SK-N-SH treated with all-trans-retinoic acid at 6 μM for 48 hours (cell line): ENCODE data around the gene ATG10.
"Not testable (repeated sequence)": the region's sequence is repeated elsewhere in the genome, so short reads cannot be mapped to it uniquely, and the experiment has no call there.

Experiments used
- ATAC-seq: fragments of 200-7000 bp; cut with Tn5 transposase; 3 replicates; pipeline ENCODE4 v1.9.1; 2020; ENCODE audit warnings: mild to moderate bottlenecking, moderate library complexity
- ARNTL ChIP-seq: fragments of 450-650 bp; formaldehyde crosslinking; IDR thresholded peaks from 2 replicates; pipeline ENCODE4 v1.5.0; 2020; ENCODE audit warnings: low read depth, mild to moderate bottlenecking, moderate library complexity, borderline replicate concordance
- BACH2 ChIP-seq: fragments of 250-450 bp; sonication (Bioruptor Pico); IDR thresholded peaks from 2 replicates; pipeline ENCODE4 v1.9.0; 2021; ENCODE audit warnings: mild to moderate bottlenecking, borderline replicate concordance
- CSDC2 ChIP-seq: fragments of 250-450 bp; sonication (Bioruptor Pico); IDR thresholded peaks from 2 replicates; pipeline ENCODE4 v1.5.0; 2020; ENCODE audit warnings: mild to moderate bottlenecking, moderate library complexity
- CSRNP3 ChIP-seq: fragments of 250-450 bp; sonication (Bioruptor Pico); IDR thresholded peaks from 2 replicates; pipeline ENCODE4 v1.5.1; 2021; ENCODE audit warnings: mild to moderate bottlenecking, moderate library complexity
- ESRRG ChIP-seq: fragments of 250-450 bp; sonication (Bioruptor Pico); IDR thresholded peaks from 2 replicates; pipeline ENCODE4 v1.6.1; 2021; ENCODE audit warnings: mild to moderate bottlenecking
- GLIS3 ChIP-seq: fragments of 250-450 bp; sonication (Bioruptor Pico); IDR thresholded peaks from 2 replicates; pipeline ENCODE4 v1.5.0; 2020; ENCODE audit warnings: mild to moderate bottlenecking, moderate library complexity
- ISL1 ChIP-seq: fragments of 250-450 bp; sonication (Bioruptor Pico); IDR thresholded peaks from 2 replicates; pipeline ENCODE4 v2.1.2; 2022; ENCODE audit warnings: mild to moderate bottlenecking, moderate library complexity
- OSR1 ChIP-seq: fragments of 250-450 bp; sonication (Bioruptor Pico); IDR thresholded peaks from 2 replicates; pipeline ENCODE4 v1.8.0; 2022; ENCODE audit warnings: moderate library complexity, mild to moderate bottlenecking, inconsistent platforms
- PATZ1 ChIP-seq: fragments of 250-450 bp; sonication (Bioruptor Pico); IDR thresholded peaks from 2 replicates; pipeline ENCODE4 v1.8.0; 2020; ENCODE audit warnings: mild to moderate bottlenecking, moderate library complexity, borderline replicate concordance
- SNAI2 ChIP-seq: fragments of 250-450 bp; sonication (Bioruptor Pico); IDR thresholded peaks from 2 replicates; pipeline ENCODE4 v1.5.0; 2020; ENCODE audit warnings: mild to moderate bottlenecking, moderate library complexity
- TCF4 ChIP-seq: fragments of 250-450 bp; sonication (Bioruptor Pico); IDR thresholded peaks from 2 replicates; pipeline ENCODE4 v1.8.0; 2021; ENCODE audit warnings: mild to moderate bottlenecking, moderate library complexity, borderline replicate concordance
- TOX ChIP-seq: fragments of 250-450 bp; sonication (Bioruptor Pico); IDR thresholded peaks from 2 replicates; pipeline ENCODE4 v1.8.0; 2021; ENCODE audit warnings: mild to moderate bottlenecking, moderate library complexity, borderline replicate concordance
- ZC3H10 ChIP-seq: fragments of 250-450 bp; sonication (Bioruptor Pico); IDR thresholded peaks from 2 replicates; pipeline ENCODE4 v1.5.1; 2021; ENCODE audit warnings: mild to moderate bottlenecking, moderate library complexity
- ZFP3 ChIP-seq: fragments of 250-450 bp; sonication (Bioruptor Pico); IDR thresholded peaks from 2 replicates; pipeline ENCODE4 v1.5.0; 2020; ENCODE audit warnings: mild to moderate bottlenecking, moderate library complexity
- ZFP30 ChIP-seq: fragments of 450-650 bp; formaldehyde crosslinking; IDR thresholded peaks from 2 replicates; pipeline ENCODE4 v1.5.0; 2022; ENCODE audit warnings: mild to moderate bottlenecking, moderate library complexity
- ZNF565 ChIP-seq: fragments of 450-650 bp; formaldehyde crosslinking; conservative IDR thresholded peaks from 2 replicates; pipeline ENCODE4 v1.5.0; 2020; ENCODE audit warnings: low read depth, mild to moderate bottlenecking, moderate library complexity
- ZNF70 ChIP-seq: fragments of 450-650 bp; formaldehyde crosslinking; IDR thresholded peaks from 2 replicates; pipeline ENCODE4 v1.5.0; 2020; ENCODE audit warnings: mild to moderate bottlenecking, moderate library complexity
- ZNF8 ChIP-seq: fragments of 450-650 bp; formaldehyde crosslinking; IDR thresholded peaks from 2 replicates; pipeline ENCODE4 v1.5.0; 2020; ENCODE audit warnings: mild to moderate bottlenecking, moderate library complexity
- TF ChIP-seq, protein P1 (sequence below): fragments of 250-450 bp; sonication (Bioruptor Pico); IDR thresholded peaks from 2 replicates; pipeline ENCODE4 v1.8.0; 2021; ENCODE audit warnings: low read depth, mild to moderate bottlenecking, moderate library complexity, borderline replicate concordance
- TF ChIP-seq, protein P2 (sequence below): fragments of 250-450 bp; sonication (Bioruptor Pico); IDR thresholded peaks from 2 replicates; pipeline ENCODE4 v1.5.1; 2020; ENCODE audit warnings: low read depth, mild to moderate bottlenecking, moderate library complexity

ATG10 gene

GRCh38 chr5:81948349-81948748 lies 23.5 kb upstream of the ATG10 start:
- ATAC-seq: no peak

GRCh38 chr5:81949462-81949861 lies 22.4 kb upstream of the ATG10 start:
- TF ChIP-seq ZNF70 (CRISPR knock-in tag) (no peak), TCF4 (CRISPR knock-in tag) (no peak)
- ATAC-seq: no peak

More at GRCh38 chr5:81948349-81948748, 23.5 kb upstream of the ATG10 start:
- TF ChIP-seq PATZ1 (no peak), ZNF8 (CRISPR knock-in tag) (no peak), ZFP3 (CRISPR knock-in tag) (no peak), ZNF70 (CRISPR knock-in tag) (no peak), ZC3H10 (CRISPR knock-in tag) (no peak), SNAI2 (CRISPR knock-in tag) (no peak), TCF4 (CRISPR knock-in tag) (no peak), ZNF565 (CRISPR knock-in tag) (no peak), TOX (CRISPR knock-in tag) (no peak), CSRNP3 (no peak), BACH2 (CRISPR knock-in tag) (no peak)
- TF ChIP-seq, protein P1, sequence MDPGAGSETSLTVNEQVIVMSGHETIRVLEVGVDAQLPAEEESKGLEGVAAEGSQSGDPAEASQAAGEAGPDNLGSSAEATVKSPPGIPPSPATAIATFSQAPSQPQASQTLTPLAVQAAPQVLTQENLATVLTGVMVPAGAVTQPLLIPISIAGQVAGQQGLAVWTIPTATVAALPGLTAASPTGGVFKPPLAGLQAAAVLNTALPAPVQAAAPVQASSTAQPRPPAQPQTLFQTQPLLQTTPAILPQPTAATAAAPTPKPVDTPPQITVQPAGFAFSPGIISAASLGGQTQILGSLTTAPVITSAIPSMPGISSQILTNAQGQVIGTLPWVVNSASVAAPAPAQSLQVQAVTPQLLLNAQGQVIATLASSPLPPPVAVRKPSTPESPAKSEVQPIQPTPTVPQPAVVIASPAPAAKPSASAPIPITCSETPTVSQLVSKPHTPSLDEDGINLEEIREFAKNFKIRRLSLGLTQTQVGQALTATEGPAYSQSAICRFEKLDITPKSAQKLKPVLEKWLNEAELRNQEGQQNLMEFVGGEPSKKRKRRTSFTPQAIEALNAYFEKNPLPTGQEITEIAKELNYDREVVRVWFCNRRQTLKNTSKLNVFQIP (CRISPR knock-in tag): no peak
- TF ChIP-seq, protein P2, sequence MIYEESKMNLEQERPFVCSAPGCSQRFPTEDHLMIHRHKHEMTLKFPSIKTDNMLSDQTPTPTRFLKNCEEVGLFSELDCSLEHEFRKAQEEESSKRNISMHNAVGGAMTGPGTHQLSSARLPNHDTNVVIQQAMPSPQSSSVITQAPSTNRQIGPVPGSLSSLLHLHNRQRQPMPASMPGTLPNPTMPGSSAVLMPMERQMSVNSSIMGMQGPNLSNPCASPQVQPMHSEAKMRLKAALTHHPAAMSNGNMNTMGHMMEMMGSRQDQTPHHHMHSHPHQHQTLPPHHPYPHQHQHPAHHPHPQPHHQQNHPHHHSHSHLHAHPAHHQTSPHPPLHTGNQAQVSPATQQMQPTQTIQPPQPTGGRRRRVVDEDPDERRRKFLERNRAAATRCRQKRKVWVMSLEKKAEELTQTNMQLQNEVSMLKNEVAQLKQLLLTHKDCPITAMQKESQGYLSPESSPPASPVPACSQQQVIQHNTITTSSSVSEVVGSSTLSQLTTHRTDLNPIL (CRISPR knock-in tag): no peak

DNA sequence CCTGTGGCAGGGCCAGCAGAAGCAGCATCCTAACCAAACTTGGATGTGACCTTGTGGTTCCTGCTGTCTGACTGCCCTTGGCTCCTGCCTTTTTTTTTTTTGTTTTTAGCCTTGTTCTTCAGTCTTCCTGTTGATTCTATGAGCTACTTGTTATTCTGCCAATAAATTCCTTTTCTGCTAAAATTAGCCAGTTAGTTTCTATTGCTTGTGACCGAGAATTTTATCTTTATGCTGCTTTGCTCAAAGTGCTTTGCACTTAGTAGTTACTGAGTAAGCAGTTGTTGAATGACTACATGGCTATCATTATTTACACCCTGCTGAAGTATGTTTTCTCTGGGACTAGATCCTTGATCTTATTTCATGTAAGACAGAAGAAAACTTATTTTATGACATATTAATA lies 20.8 kb upstream of the ATG10 start:
- ATAC-seq: no peak
- TF ChIP-seq SNAI2 (CRISPR knock-in tag) (no peak), TOX (CRISPR knock-in tag) (no peak), ZFP30 (CRISPR knock-in tag) (no peak), ZNF70 (CRISPR knock-in tag) (no peak), ARNTL (CRISPR knock-in tag) (no peak), ZFP3 (CRISPR knock-in tag) (no peak), OSR1 (CRISPR knock-in tag) (no peak), CSDC2 (CRISPR knock-in tag) (no peak), CSRNP3 (no peak), GLIS3 (CRISPR knock-in tag) (no peak), ZC3H10 (CRISPR knock-in tag) (no peak), ISL1 (CRISPR knock-in tag) (no peak), TCF4 (CRISPR knock-in tag) (no peak), ESRRG (CRISPR knock-in tag) (no peak)
- TF ChIP-seq, protein P2 (CRISPR knock-in tag): no peak
- TF ChIP-seq, protein P1 (CRISPR knock-in tag): no peak
- TF ChIP-seq, all 23 proteins: peak for 0

- ATAC-seq: not testable (repeated sequence)
Measured at GRCh38 chr5:81954796-81955195, 17.0 kb upstream of the ATG10 start.

GRCh38 chr5:81958129-81958528 lies 13.7 kb upstream of the ATG10 start:
- ATAC-seq: not testable (repeated sequence)
